GM12878 (cell line): ENCODE measurements around the gene ACTN2. TPM values are rescaled to one million over a fixed set of nuclear protein-coding genes. Genes with fewer than 3 reads are reported as not detected.

Experiments
- ATAC-seq: fragments of 200-7000 bp; cut with Tn5 transposase; 3 replicates; pipeline ENCODE4 v1.9.1; 2020; ENCODE audit warnings: mild to moderate bottlenecking, moderate library complexity
- BruUV-seq: library from RNA; stranded (reverse); fragments of 400-500 nt; replicated peaks from 2 replicates; lab custom pipeline; 2021; lab: Mats Ljungman, UMichigan
- CTCF ChIA-PET: fragments of 300-600 bp; sonication (Branson Sonifier 250); formaldehyde crosslinking; extraction: SDS; loops from one replicate; lab custom pipeline; 2021; ENCODE audit warnings: inconsistent platforms; lab: Yijun Ruan, JAX
- POLR2A ChIA-PET: fragments of 350-600 bp; formaldehyde crosslinking; extraction: SDS; loops from one replicate; lab custom pipeline; 2021; ENCODE audit warnings: inconsistent platforms; lab: Charles Lee
- RAD21 ChIA-PET: fragments of 300-600 bp; sonication (Branson Sonifier 250); formaldehyde crosslinking; loops from one replicate; lab custom pipeline; 2023; ENCODE audit warnings: antibody characterized with exemption; ENCODE audit not compliant: unreplicated experiment; lab: Charles Lee
- SMC1A ChIA-PET: fragments of 300-600 bp; sonication (Branson Sonifier 250); formaldehyde crosslinking; loops from one replicate; lab custom pipeline; 2023; ENCODE audit not compliant: unreplicated experiment, uncharacterized antibody; lab: Charles Lee
- DNase-seq: peaks from one replicate; pipeline ENCODE4 v3.0.0-alpha.2; 2011; ENCODE audit warnings: low read depth, low spot score
- FAIRE-seq: peaks from 3 replicates; lab custom pipeline; 2011; peaks lifted over from hg19 to GRCh38; lab: Jason Lieb, UNC
- H2AFZ ChIP-seq: 2 replicates; pipeline ENCODE4 v1.6.0; 2011; ENCODE audit warnings: low read depth, low read length, control low read depth; ENCODE audit not compliant: control insufficient read depth
- H3K27ac ChIP-seq: 2 replicates; pipeline ENCODE4 v1.5.1; 2011; ENCODE audit warnings: control low read depth; ENCODE audit not compliant: control insufficient read depth, insufficient read depth
- H3K27me3 ChIP-seq, 2 experiments: replicated peaks in 1 of 2; 2 replicates each; pipeline versions ENCODE4 v1.6.0 to v1.6.1; 2011; ENCODE audit warnings: low read length in 1 of 2; ENCODE audit not compliant: control insufficient read depth in 2 of 2, insufficient read depth in 2 of 2
- H3K36me3 ChIP-seq, 2 experiments: 2 replicates each; pipeline ENCODE4 v1.5.1; 2011; ENCODE audit warnings: low read length in 1 of 2; ENCODE audit not compliant: control insufficient read depth in 2 of 2, insufficient read depth in 2 of 2
- H3K4me1 ChIP-seq: 2 replicates; pipeline ENCODE4 v1.6.1; 2011; ENCODE audit warnings: mild to moderate bottlenecking, low read length, moderate library complexity, mixed read lengths; ENCODE audit not compliant: control insufficient read depth, insufficient read depth
- H3K4me2 ChIP-seq: 2 replicates; pipeline ENCODE4 v1.6.0; 2011; ENCODE audit warnings: control low read depth; ENCODE audit not compliant: control insufficient read depth, insufficient read depth
- H3K4me3 ChIP-seq: fragments of 200-600 bp; sonication (generic); 2 replicates; pipeline ENCODE4 v1.5.1; 2016
- H3K79me2 ChIP-seq: 2 replicates; pipeline ENCODE4 v1.6.0; 2011; ENCODE audit warnings: low read length; ENCODE audit not compliant: control insufficient read depth, insufficient read depth
- H3K9ac ChIP-seq: 2 replicates; pipeline ENCODE4 v1.8.0; 2011; ENCODE audit warnings: low read length, control low read depth, mixed read lengths; ENCODE audit not compliant: control insufficient read depth, insufficient read depth
- H3K9me3 ChIP-seq: replicated peaks from 3 replicates; pipeline ENCODE4 v1.5.1; 2011; ENCODE audit warnings: mild to moderate bottlenecking, low read length; ENCODE audit not compliant: control insufficient read depth, insufficient read depth
- H4K20me1 ChIP-seq: 2 replicates; pipeline ENCODE4 v1.6.0; 2011; ENCODE audit not compliant: control insufficient read depth, insufficient read depth
- CBX3 ChIP-seq: fragments of 200-600 bp; sonication (generic); IDR thresholded peaks from 2 replicates; pipeline ENCODE4 v1.6.1; 2016; ENCODE audit warnings: low read depth, borderline replicate concordance
- E4F1 ChIP-seq: fragments of 450-650 bp; IDR thresholded peaks from 2 replicates; pipeline ENCODE4 v1.6.1; 2018; ENCODE audit warnings: borderline replicate concordance, mild to moderate bottlenecking; ENCODE audit not compliant: partially characterized antibody
- ELK1 ChIP-seq: IDR thresholded peaks from 2 replicates; pipeline ENCODE4 v1.6.1; 2012; ENCODE audit warnings: low read depth, low read length, improper control_type of control experiment
- FOXK2 ChIP-seq: fragments of 450-650 bp; IDR thresholded peaks from 2 replicates; pipeline ENCODE4 v1.6.1; 2017; ENCODE audit warnings: mild to moderate bottlenecking, moderate library complexity
- KDM1A ChIP-seq: fragments of 200-600 bp; sonication (generic); IDR thresholded peaks from 2 replicates; pipeline ENCODE4 v1.6.1; 2016; ENCODE audit warnings: borderline replicate concordance
- POLR2A ChIP-seq: IDR thresholded peaks from 2 replicates; pipeline ENCODE4 v1.6.1; 2011; ENCODE audit warnings: low read depth, mild to moderate bottlenecking, low read length
- POU2F2 ChIP-seq: IDR thresholded peaks from 3 replicates; pipeline ENCODE4 v1.6.1; 2011; ENCODE audit warnings: low read depth, mild to moderate bottlenecking, low read length, borderline replicate concordance
- RAD21 ChIP-seq: IDR thresholded peaks from 2 replicates; pipeline ENCODE4 v1.6.1; 2011; ENCODE audit warnings: mild to moderate bottlenecking, low read depth, low read length, moderate library complexity; ENCODE audit not compliant: insufficient read depth
- RUNX3 ChIP-seq: IDR thresholded peaks from 2 replicates; pipeline ENCODE4 v1.6.1; 2012; ENCODE audit warnings: low read length, inconsistent platforms
- USF1 ChIP-seq: IDR thresholded peaks from 2 replicates; pipeline ENCODE4 v1.6.1; 2011; ENCODE audit warnings: borderline replicate concordance, low read depth, mild to moderate bottlenecking, moderate library complexity, mixed read lengths, low read length; ENCODE audit not compliant: insufficient read depth; ENCODE audit errors: extremely low read length
- ZBED1 ChIP-seq: IDR thresholded peaks from 2 replicates; pipeline ENCODE4 v1.6.1; 2016; ENCODE audit warnings: borderline replicate concordance
- ZBTB4 ChIP-seq: fragments of 450-650 bp; formaldehyde crosslinking; IDR thresholded peaks from 2 replicates; pipeline ENCODE4 v1.4.0; 2022; ENCODE audit warnings: mild to moderate bottlenecking, moderate library complexity
- ZNF24 ChIP-seq: fragments of 450-650 bp; IDR thresholded peaks from 2 replicates; pipeline ENCODE4 v1.6.1; 2017; ENCODE audit warnings: antibody characterized with exemption, mild to moderate bottlenecking
- WGBS: methylation state at CpG from one replicate; pipeline ENCODE4 v1.1.6; 2016; ENCODE audit warnings: low lambda C conversion rate; ENCODE audit not compliant: insufficient replicate concordance, insufficient coverage; ENCODE audit errors: missing lambda C conversion rate; 5-methylcytosine and 5-hydroxymethylcytosine counted together
- in situ Hi-C: fragments of 300-500 bp; cut with MboI; formaldehyde crosslinking; loops from 9 replicates; pipeline ENCODE4 v1.14.3; 2018; ENCODE audit warnings: mixed read lengths
- intact Hi-C: fragments of 100-400 bp; cut with micrococcal nuclease; formaldehyde crosslinking; loops from one replicate; pipeline ENCODE4 v1.14.2; 2022; ENCODE audit not compliant: unreplicated experiment
- polyA plus RNA-seq, 11 experiments: library from polyadenylated mRNA; depleted of rRNA in 4 of 11; unstranded in 6 of 11; stranded (reverse) in 5 of 11; fragments of >200 nt; fragmentation: Nextera tagmentation in 4 of 11; fragmentation: Illumina TruSeq in 1 of 11; extraction: Ambion mirVana in 4 of 11; extraction: Trizol in 1 of 11; gene quantifications; 1 replicate in 1 of 11; 2 replicates in 10 of 11; pipeline versions ENCODE4 v1.2.1 to v1.2.3, GENCODE V29; 2011 to 2016; ENCODE audit warnings: inconsistent platforms in 2 of 11, missing spikeins in 2 of 11, low read depth in 1 of 11
- total RNA-seq, 4 experiments: library from RNA; depleted of rRNA in 3 of 4; stranded (reverse); fragments of >200 nt in 3 of 4; fragmentation: Illumina TruSeq in 1 of 4; extraction: Trizol in 1 of 4; gene quantifications; 2 replicates each; pipeline versions ENCODE4 v1.2.1 to v1.2.3, GENCODE V29; 2013 to 2021

The ACTN2 gene
- total and polyA plus RNA-seq, 10 of the 15 experiments (the other 5 are each of a cell fraction or from before 2014, with no cell fraction given): 0.10 TPM; not detected in 9

GRCh38 chr1:236724049-236724448 lies 37.8 kb downstream of the ACTN2 start:
- ChIA-PET POLR2A (no interaction called here), RAD21 (no interaction called here), SMC1A (no interaction called here), CTCF (interaction anchor here (1.3 kb wide), 1 partner anchor 35 kb away, joined by 4 read pairs; no protein-coding TSS in a partner anchor)
- no peak overlapping the region for H3K9ac ChIP-seq
- 45% methylated on average over 6 of the region's 6 CpGs for WGBS
- H4K20me1 ChIP-seq: no peaks in the 10 kb centered on the region
- H3K4me3 ChIP-seq: no peak overlapping the region
- no peak for FAIRE-seq
- intact Hi-C loops (no loop called here), in situ Hi-C loops (no loop called here)
- no peaks in the 10 kb centered on the region for H3K79me2 ChIP-seq
- H3K4me2 ChIP-seq: no peak overlapping the region
- no TSS peak for BruUV-seq
- H3K27me3 ChIP-seq: no peaks in the 10 kb centered on the region; a peak in 1 of 4 replicates
- no peak overlapping the region for H3K27ac ChIP-seq
- ATAC-seq: no peak
- H3K4me1 ChIP-seq: no peaks in the 10 kb centered on the region
- no peak for DNase-seq
- H3K36me3 ChIP-seq: no peaks in the 10 kb centered on the region
- TF ChIP-seq E4F1 (no peak), RUNX3 (no peak), ZBTB4 (CRISPR knock-in tag) (no peak), ELK1 (no peak), USF1 (no peak), RAD21 (no peak), POLR2A (no peak), ZBED1 (no peak), CBX3 (no peak), POU2F2 (no peak), FOXK2 (no peak), KDM1A (no peak), ZNF24 (no peak)
- H2AFZ ChIP-seq: no peak overlapping the region
- no peaks in the 10 kb centered on the region for H3K9me3 ChIP-seq
